WTC11 (cell line): ENCODE data around the gene ZSCAN21.

ENCODE experiments used
- MAX ChIP-seq: sonication (generic); formaldehyde crosslinking; IDR thresholded peaks from 2 replicates; pipeline ENCODE4 v1.8.0; 2022; ENCODE audit warnings: mild to moderate bottlenecking, missing genetic modification reagents
- TF ChIP-seq, protein P1 (sequence below): sonication (generic); formaldehyde crosslinking; IDR thresholded peaks from 2 replicates; pipeline ENCODE4 v1.8.1; 2022; ENCODE audit warnings: low read depth, mild to moderate bottlenecking, moderate library complexity, missing genetic modification reagents, borderline replicate concordance

DNA sequence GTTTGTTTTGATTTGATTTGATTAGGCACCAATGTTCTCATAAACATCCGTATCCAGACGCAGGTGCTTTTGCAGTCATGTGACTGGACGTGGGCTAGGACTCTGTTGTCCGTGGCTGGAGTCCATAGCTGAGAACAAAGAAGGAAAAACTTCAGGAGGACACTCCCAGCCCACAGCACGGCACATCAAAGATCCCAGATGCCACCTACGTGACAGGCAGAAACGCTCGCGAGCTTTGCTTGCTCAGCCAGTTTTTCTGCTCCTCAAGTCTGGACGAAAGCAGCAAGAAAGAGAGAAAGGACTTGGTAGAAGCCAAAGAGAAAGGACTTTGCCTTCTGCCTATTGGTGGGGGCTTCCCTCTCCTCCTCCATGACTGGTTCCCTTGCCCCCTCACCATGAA lies 41.0 kb upstream of the ZSCAN21 start:
- TF ChIP-seq MAX (CRISPR knock-in tag) = no peak
- TF ChIP-seq, protein P1, sequence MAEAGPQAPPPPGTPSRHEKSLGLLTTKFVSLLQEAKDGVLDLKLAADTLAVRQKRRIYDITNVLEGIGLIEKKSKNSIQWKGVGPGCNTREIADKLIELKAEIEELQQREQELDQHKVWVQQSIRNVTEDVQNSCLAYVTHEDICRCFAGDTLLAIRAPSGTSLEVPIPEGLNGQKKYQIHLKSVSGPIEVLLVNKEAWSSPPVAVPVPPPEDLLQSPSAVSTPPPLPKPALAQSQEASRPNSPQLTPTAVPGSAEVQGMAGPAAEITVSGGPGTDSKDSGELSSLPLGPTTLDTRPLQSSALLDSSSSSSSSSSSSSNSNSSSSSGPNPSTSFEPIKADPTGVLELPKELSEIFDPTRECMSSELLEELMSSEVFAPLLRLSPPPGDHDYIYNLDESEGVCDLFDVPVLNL = no peak
